Peyer's patch (tissue), 4 donors: ENCODE measurements around the gene CABCOCO1.

Experiments used
- CTCF ChIP-seq, 6 experiments: fragments of 450-650 bp in 4 of 6; fragments of 200-600 bp in 2 of 6; sonication (generic) in 1 of 6; IDR thresholded peaks; one replicate each; pipeline ENCODE4 v1.5.1; 2017 to 2019; ENCODE audit warnings: antibody characterized with exemption in 6 of 6, mild to moderate bottlenecking in 3 of 6, moderate library complexity in 1 of 6
- POLR2A ChIP-seq, 2 donors: fragments of 450-650 bp; IDR thresholded peaks; one replicate each; pipeline ENCODE4 v1.5.1; 2017; ENCODE audit warnings: antibody characterized with exemption in 2 of 2, mild to moderate bottlenecking in 2 of 2, moderate library complexity in 2 of 2

- TF ChIP-seq CTCF (IDR thresholded peaks at IDR 0.05) = no peak
- TF ChIP-seq POLR2A (IDR thresholded peaks at IDR 0.05) = no peak
These were observed 95.0 kb downstream of the CABCOCO1 start for GRCh38 chr10:61757525-61758397.
